ENCODE results near the gene RFPL2. TPM values are rescaled to one million over a fixed set of nuclear protein-coding genes. Genes with fewer than 3 reads are reported as not detected.
"Not testable (repeated sequence)": the region's sequence is repeated elsewhere in the genome, so short reads cannot be mapped to it uniquely, and the experiment has no call there.

RFPL2 gene
- total RNA-seq, 3 donors from 2014 or later: not detected

- DNase-seq: no peak
- H3K9me3 Mint-ChIP-seq: no peaks in the 10 kb centered on the region
- peaks cover 8% of the 10 kb centered on the region for H3K27me3 Mint-ChIP-seq (ENCODE audit: low read depth)
- no peak overlapping the region for H3K4me3 Mint-ChIP-seq
- H3K4me1 Mint-ChIP-seq (ENCODE audit: low read depth): peaks cover 39% of the 10 kb centered on the region
- no peak for ATAC-seq
- no peaks in the 10 kb centered on the region for H3K36me3 Mint-ChIP-seq (ENCODE audit: insufficient read depth)
These were observed 4.9 kb downstream of the RFPL2 start for GRCh38 chr22:32199961-32200360.

DNA sequence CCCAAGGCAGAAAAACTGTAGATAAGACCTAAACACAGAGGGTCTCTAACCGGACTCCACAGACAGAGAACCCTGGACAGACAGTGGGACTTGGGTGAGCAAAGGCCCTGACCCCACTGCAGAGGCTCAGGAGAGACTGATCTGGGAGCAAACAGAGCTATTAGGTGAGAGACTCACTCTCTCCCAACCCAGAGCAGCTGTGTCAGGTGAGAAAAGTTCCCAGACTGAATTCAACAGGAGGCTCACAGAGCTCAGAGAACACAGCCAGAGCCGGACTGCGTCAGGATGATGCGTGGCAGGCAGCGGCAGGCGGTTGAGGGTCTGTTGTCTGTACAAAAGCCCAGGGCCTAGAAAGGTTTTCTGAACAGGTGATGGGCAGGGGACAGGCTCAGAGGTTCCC lies 5.5 kb downstream of the RFPL2 start:
- ATAC-seq: no peak
- Mint-ChIP-seq H3K27me3 (ENCODE audit: low read depth) (peaks cover 2% of the 10 kb centered on the region), H3K4me1 (ENCODE audit: low read depth) (peaks cover 35% of the 10 kb centered on the region), H3K9me3 (no peaks in the 10 kb centered on the region), H3K36me3 (ENCODE audit: insufficient read depth) (no peaks in the 10 kb centered on the region), H3K4me3 (no peak overlapping the region)
- no peak for DNase-seq

DNA sequence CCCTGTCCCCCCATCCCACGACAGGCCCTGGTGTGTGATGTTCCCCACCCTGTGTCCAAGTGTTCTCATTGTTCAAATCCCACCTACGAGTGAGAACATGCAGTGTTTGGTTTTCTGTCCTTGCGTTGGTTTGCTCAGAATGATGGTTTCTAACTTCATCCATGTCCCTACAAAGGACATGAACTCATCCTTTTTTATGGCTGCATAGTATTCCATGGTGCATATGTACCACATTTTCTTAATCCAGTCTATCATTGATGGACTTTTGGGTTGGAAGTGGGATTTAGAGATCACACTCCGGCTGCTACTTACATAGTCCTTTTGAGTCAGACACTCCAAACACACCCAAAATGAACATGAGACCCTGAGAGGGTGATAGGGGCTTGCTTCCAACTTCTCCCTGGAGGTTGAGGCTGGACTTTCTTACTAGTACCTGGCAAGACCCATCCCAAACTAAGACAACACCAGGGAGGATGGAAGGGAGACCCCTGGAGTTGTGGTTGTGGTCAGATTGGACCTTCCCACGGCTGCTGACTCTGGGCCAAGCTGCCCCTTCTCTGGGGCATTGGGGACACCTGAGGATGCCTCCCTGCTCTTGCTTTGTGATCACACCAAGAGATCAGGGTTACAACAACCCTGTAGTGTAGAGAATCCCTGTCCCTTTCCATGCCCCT lies 7.2 kb downstream of the RFPL2 start:
- not testable (repeated sequence) for DNase-seq; H3K36me3 Mint-ChIP-seq (ENCODE audit: insufficient read depth); H3K9me3 Mint-ChIP-seq; H3K27me3 Mint-ChIP-seq (ENCODE audit: low read depth); ATAC-seq; H3K4me3 Mint-ChIP-seq
- peaks cover 25% of the 10 kb centered on the region for H3K4me1 Mint-ChIP-seq (ENCODE audit: low read depth)

DNA sequence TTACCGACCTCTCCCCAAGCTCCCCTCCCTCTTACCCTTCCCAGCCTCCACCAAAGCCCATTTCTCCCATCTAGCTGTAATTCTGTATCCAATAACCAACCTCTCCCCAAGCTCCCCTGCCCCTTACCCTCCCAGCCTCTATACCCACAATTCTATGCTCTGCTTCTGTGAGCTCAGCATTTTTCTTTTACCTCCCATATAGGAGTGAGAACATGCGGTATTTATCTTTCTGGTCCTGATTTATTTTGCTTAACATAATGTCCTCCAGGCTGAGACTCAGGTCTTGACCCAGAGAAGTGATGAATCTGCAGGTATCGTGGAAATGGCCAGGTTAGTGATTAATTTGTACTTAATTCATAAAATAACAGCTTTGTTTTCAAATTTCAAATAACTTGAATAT lies 9.0 kb downstream of the RFPL2 start:
- DNase-seq; H3K9me3 Mint-ChIP-seq; H3K36me3 Mint-ChIP-seq (ENCODE audit: insufficient read depth); H3K4me3 Mint-ChIP-seq; ATAC-seq; H3K27me3 Mint-ChIP-seq (ENCODE audit: low read depth): not testable (repeated sequence)
- peaks cover 12% of the 10 kb centered on the region for H3K4me1 Mint-ChIP-seq (ENCODE audit: low read depth)

GRCh38 chr22:32193346-32193745 lies 11.5 kb downstream of the RFPL2 start:
- DNase-seq; H3K9me3 Mint-ChIP-seq; H3K4me1 Mint-ChIP-seq (ENCODE audit: low read depth); H3K27me3 Mint-ChIP-seq (ENCODE audit: low read depth); H3K4me3 Mint-ChIP-seq; H3K36me3 Mint-ChIP-seq (ENCODE audit: insufficient read depth); ATAC-seq: not testable (repeated sequence)

- H3K4me3 Mint-ChIP-seq; ATAC-seq; H3K36me3 Mint-ChIP-seq (ENCODE audit: insufficient read depth); DNase-seq; H3K4me1 Mint-ChIP-seq (ENCODE audit: low read depth); H3K9me3 Mint-ChIP-seq: not testable (repeated sequence)
- H3K27me3 Mint-ChIP-seq (ENCODE audit: low read depth): peaks cover 12% of the 10 kb centered on the region
These were observed 13.9 kb downstream of the RFPL2 start for GRCh38 chr22:32191021-32191420.

DNA sequence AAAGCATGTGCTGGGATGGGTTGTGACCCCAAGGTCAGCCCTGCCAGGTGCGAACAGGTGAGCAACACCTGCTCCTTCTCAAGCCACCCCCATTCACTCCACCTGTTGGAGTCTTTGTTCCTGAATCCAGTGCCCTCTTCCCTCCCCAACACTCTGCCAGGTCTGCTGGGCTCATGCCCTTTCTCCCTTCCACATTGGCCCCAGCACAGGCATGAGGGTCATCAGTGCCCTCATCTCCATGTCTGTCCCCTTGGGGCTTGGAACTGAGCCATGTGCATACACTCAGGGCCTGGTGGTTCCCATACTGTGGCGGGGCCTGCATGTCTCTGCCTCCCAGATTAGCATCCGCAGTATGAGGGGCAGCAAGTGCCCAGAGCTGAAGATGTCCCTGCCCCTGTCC lies 19.1 kb downstream of the RFPL2 start:
- no peak overlapping the region for H3K4me3 Mint-ChIP-seq
- DNase-seq: no peak
- peaks cover 10% of the 10 kb centered on the region for H3K27me3 Mint-ChIP-seq (ENCODE audit: low read depth)
- no peak for ATAC-seq
- no peaks in the 10 kb centered on the region for H3K9me3 Mint-ChIP-seq
- no peaks in the 10 kb centered on the region for H3K36me3 Mint-ChIP-seq (ENCODE audit: insufficient read depth)
- H3K4me1 Mint-ChIP-seq (ENCODE audit: low read depth): no peaks in the 10 kb centered on the region

GRCh38 chr22:32183625-32184024 lies 21.2 kb downstream of the RFPL2 start:
- Mint-ChIP-seq H3K9me3 (no peaks in the 10 kb centered on the region), H3K4me3 (no peak overlapping the region), H3K4me1 (ENCODE audit: low read depth) (no peaks in the 10 kb centered on the region), H3K27me3 (ENCODE audit: low read depth) (peaks cover 13% of the 10 kb centered on the region), H3K36me3 (ENCODE audit: insufficient read depth) (no peaks in the 10 kb centered on the region)
- DNase-seq (no peak), ATAC-seq (no peak)

- Mint-ChIP-seq H3K27me3 (ENCODE audit: low read depth) (peaks cover 30% of the 10 kb centered on the region), H3K4me1 (ENCODE audit: low read depth) (no peaks in the 10 kb centered on the region), H3K4me3 (no peak overlapping the region), H3K36me3 (ENCODE audit: insufficient read depth) (no peaks in the 10 kb centered on the region), H3K9me3 (no peaks in the 10 kb centered on the region)
- DNase-seq (no peak), ATAC-seq (no peak)
These were observed 23.8 kb downstream of the RFPL2 start for GRCh38 chr22:32181043-32181442.

DNA sequence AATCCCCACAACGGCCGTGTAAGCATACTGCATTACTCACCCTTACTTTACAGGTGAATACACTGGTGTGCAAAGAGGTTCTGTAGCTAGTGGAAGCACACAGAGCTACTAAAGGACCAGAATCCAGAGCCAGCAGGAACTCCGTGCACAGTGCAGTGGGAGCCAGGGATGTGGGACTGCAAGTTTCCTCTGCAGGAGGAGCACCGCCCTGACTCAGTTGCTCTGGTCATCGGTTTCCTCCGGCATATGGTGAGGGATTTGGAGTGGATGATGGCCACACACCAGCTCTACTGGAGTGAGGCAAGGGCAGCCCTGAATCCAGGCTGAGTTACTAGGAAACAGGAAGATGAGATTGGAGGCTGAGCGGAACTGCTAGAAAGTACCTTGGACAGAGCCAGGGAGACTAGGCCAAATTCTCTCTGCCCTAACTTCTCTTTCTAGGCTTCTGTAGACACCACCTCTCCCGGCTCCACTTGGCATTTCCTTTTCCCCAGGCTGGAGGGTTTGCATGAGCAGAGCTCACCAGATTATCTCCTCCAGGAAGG lies 27.6 kb downstream of the RFPL2 start:
- no peak for ATAC-seq
- no peak for DNase-seq
- Mint-ChIP-seq H3K36me3 (ENCODE audit: insufficient read depth) (no peaks in the 10 kb centered on the region), H3K9me3 (no peaks in the 10 kb centered on the region), H3K4me1 (ENCODE audit: low read depth) (no peaks in the 10 kb centered on the region), H3K27me3 (ENCODE audit: low read depth) (peaks cover 41% of the 10 kb centered on the region), H3K4me3 (no peak overlapping the region)

DNA sequence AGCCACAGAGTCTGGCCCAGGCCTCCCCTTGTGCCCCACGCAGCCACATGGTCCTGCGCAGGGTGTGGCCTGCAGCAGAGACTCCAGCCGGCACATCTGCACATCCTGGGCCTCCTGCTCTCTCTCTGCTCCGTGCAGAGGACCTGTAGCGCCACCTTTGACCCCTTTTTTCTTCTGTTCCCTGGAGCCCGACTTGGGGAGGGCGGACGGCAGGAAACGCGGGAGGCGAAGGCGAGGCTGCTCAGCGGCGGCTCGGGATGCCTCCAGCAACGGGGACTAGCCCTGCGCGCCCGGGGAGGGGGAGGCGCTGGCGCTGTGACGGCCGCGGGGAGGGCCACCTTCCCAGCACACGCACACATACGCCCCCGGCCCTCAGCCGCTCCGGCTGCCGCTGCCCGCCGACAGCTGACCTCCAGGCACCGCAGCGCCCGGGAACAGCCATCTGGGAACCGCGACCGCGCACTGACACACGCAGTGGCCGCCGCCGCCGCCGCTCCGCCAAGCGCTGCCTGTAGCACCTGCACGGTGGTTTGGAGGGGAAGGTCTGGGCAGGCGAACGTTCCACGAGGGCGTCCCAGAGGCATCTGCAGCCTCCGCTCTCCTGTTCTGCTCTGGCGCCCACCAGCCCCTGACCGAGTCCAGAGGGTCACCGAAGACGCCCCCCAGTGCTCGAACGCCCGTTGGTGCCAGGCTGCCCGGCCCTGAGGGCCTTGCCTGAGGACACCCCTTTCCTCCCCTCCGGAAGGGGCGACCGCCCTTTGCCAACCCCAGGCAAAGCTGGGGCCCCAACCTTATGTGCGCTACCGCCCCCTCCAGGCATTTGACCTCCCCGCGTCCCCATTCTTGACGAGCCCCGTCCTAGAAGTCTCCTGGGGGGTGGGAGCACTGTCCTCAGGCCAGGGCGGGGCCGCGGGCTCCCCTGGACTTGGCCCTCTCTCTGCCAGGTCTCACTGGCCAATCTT lies 28.9 kb downstream of the RFPL2 start:
- Mint-ChIP-seq H3K4me1 (ENCODE audit: low read depth) (no peaks in the 10 kb centered on the region), H3K36me3 (ENCODE audit: insufficient read depth) (no peaks in the 10 kb centered on the region), H3K4me3 (no peak overlapping the region), H3K27me3 (ENCODE audit: low read depth) (peaks cover 41% of the 10 kb centered on the region), H3K9me3 (no peaks in the 10 kb centered on the region)
- DNase-seq: no peak
- ATAC-seq: peak; percentile 50 to 61

- DNase-seq: no peak
- Mint-ChIP-seq H3K27me3 (ENCODE audit: low read depth) (peaks cover 41% of the 10 kb centered on the region), H3K9me3 (no peaks in the 10 kb centered on the region), H3K36me3 (ENCODE audit: insufficient read depth) (no peaks in the 10 kb centered on the region), H3K4me3 (no peak overlapping the region), H3K4me1 (ENCODE audit: low read depth) (no peaks in the 10 kb centered on the region)
- no peak for ATAC-seq
These were observed 29.8 kb downstream of the RFPL2 start for GRCh38 chr22:32175115-32175514.

- DNase-seq: no peak
- no peaks in the 10 kb centered on the region for H3K36me3 Mint-ChIP-seq (ENCODE audit: insufficient read depth)
- no peak overlapping the region for H3K4me3 Mint-ChIP-seq
- no peak for ATAC-seq
- H3K9me3 Mint-ChIP-seq: no peaks in the 10 kb centered on the region
- H3K27me3 Mint-ChIP-seq (ENCODE audit: low read depth): peaks cover 4% of the 10 kb centered on the region
- peaks cover 4% of the 10 kb centered on the region for H3K4me1 Mint-ChIP-seq (ENCODE audit: low read depth)
These were observed 39.2 kb downstream of the RFPL2 start for GRCh38 chr22:32165681-32166080.

- H3K4me3 Mint-ChIP-seq: no peak overlapping the region
These were observed 40.6 kb downstream of the RFPL2 start for GRCh38 chr22:32164075-32164860.

More at GRCh38 chr22:32164075-32164860, 40.6 kb downstream of the RFPL2 start:
- H3K9me3 Mint-ChIP-seq: no peaks in the 10 kb centered on the region
- peaks cover 4% of the 10 kb centered on the region for H3K27me3 Mint-ChIP-seq (ENCODE audit: low read depth)
- no peaks in the 10 kb centered on the region for H3K36me3 Mint-ChIP-seq (ENCODE audit: insufficient read depth)
- DNase-seq: no peak
- ATAC-seq: no peak
- peaks cover 4% of the 10 kb centered on the region for H3K4me1 Mint-ChIP-seq (ENCODE audit: low read depth)
